Measurements from ENCODE around the gene NEO1. TPM values are rescaled to one million over a fixed set of nuclear protein-coding genes. Genes with fewer than 3 reads are reported as not detected.

The NEO1 gene
- total and polyA plus RNA-seq, 11 donors: 4.4 to 31.5 (median 11.9) TPM

DNA sequence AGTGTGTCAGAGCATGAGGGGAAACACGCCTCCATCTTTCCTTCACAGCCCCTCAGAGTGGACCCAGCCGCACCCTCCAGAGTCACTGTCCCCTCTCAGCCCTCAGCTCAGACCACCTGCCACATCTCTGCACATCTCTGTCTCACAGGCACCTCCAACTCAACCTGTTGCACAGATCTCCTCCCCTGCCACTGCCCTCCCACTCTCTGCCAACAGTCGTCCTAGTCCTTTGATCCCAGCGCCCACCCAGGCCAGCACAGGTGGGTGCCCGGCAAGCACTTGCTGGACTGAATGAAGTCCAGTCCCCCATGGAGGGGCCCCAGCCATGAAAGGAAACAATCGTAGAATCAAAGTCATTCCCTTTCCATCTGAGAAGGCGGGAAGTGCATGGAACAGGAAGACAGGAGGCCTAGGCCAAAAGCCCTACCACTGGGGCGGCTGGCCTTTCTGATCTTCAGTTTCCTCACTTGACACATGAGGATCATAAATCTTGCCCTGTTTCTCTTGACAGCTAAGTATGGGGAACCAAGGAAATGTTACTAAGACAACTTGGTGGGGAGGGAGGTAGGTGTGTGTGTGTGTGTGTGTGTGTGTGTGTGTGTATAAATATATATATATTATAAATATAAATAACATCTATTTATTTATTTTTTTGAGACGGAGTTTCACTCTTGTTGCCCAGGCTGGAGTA lies 288.4 kb downstream of the NEO1 start:
- Histone ChIP-seq H3K4me3 (no peak overlapping the region), H3K27ac (no peak overlapping the region), H3K4me1 (peaks cover 0 to 34% (median 5%) of the 10 kb centered on the region in 12 donors), H3K36me3 (no peaks in the 10 kb centered on the region), H3K27me3 (no peaks in the 10 kb centered on the region), H3K9me3 (peaks cover 0 to 5% (median 0%) of the 10 kb centered on the region in 12 donors)
- TF ChIP-seq, protein P1, sequence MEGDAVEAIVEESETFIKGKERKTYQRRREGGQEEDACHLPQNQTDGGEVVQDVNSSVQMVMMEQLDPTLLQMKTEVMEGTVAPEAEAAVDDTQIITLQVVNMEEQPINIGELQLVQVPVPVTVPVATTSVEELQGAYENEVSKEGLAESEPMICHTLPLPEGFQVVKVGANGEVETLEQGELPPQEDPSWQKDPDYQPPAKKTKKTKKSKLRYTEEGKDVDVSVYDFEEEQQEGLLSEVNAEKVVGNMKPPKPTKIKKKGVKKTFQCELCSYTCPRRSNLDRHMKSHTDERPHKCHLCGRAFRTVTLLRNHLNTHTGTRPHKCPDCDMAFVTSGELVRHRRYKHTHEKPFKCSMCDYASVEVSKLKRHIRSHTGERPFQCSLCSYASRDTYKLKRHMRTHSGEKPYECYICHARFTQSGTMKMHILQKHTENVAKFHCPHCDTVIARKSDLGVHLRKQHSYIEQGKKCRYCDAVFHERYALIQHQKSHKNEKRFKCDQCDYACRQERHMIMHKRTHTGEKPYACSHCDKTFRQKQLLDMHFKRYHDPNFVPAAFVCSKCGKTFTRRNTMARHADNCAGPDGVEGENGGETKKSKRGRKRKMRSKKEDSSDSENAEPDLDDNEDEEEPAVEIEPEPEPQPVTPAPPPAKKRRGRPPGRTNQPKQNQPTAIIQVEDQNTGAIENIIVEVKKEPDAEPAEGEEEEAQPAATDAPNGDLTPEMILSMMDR (IDR thresholded peaks at IDR 0.05): no peak
- TF ChIP-seq POLR2A (IDR thresholded peaks at IDR 0.05): no peak
- WGBS, 4 donors: 83 to 87% (median 85%) methylated on average over 9 of the region's 9 CpGs
- ATAC-seq (no peak), DNase-seq (no peak)
- intact Hi-C loops (cut with DNase I): no loop called here

GRCh38 chr15:73341886-73342600 lies 289.8 kb downstream of the NEO1 start:
- intact Hi-C loops (cut with DNase I): no loop called here
- peak in 4 of 5 donors; percentile 46 to 66 (median 59) for DNase-seq
- Histone ChIP-seq H3K27me3 (peaks cover 0 to 4% (median 0%) of the 10 kb centered on the region in 9 donors), H3K9me3 (peaks cover 0 to 5% (median 0%) of the 10 kb centered on the region in 12 donors), H3K4me3 (no peak overlapping the region), H3K36me3 (no peaks in the 10 kb centered on the region), H3K27ac (peak overlapping the region in 1 of 12 donors; percentile 31), H3K4me1 (peaks cover 0 to 41% (median 8%) of the 10 kb centered on the region in 12 donors)
- ATAC-seq: peak; percentile 21 to 66 (median 61)
- TF ChIP-seq, protein P1 (IDR thresholded peaks at IDR 0.05): no peak
- no peak for TF ChIP-seq POLR2A (IDR thresholded peaks at IDR 0.05)
- WGBS, 4 donors: 59 to 62% (median 59%) methylated on average over 11 to 14 of the region's 14 CpGs

GRCh38 chr15:73344056-73344455 lies 291.8 kb downstream of the NEO1 start:
- peaks cover 0 to 4% (median 0%) of the 10 kb centered on the region in 9 donors for H3K27me3 ChIP-seq
- H3K27ac ChIP-seq: no peak overlapping the region
- H3K36me3 ChIP-seq: no peaks in the 10 kb centered on the region
- intact Hi-C loops (cut with DNase I): no loop called here
- no peak overlapping the region for H3K4me3 ChIP-seq
- H3K4me1 ChIP-seq: peaks cover 0 to 38% (median 8%) of the 10 kb centered on the region in 12 donors
- no peak for TF ChIP-seq POLR2A (IDR thresholded peaks at IDR 0.05)
- TF ChIP-seq, protein P1 (IDR thresholded peaks at IDR 0.05): no peak
- peaks cover 0 to 5% (median 0%) of the 10 kb centered on the region in 12 donors for H3K9me3 ChIP-seq
- DNase-seq (no peak), ATAC-seq (no peak)
- 60 to 72% (median 71%) methylated on average over 3 of the region's 3 CpGs for WGBS, 4 donors

DNA sequence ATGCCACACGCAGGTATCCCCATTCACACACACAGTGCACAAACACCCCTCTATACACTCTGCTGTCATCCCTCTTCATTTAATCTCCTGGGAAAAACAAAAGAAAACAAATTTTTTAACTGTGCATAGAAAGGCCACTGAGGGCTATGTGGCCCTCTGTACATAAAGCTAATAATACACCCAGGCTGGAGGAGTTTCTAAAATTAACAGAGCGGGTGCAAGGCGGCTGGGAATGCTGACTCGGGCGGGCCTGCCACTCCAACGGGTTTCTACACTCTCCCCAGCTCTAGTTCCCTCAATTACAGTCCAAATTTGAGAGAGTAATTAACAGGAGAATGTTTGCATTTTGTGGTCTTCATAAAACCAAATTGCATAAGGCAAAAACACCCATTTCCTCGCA lies 293.4 kb downstream of the NEO1 start:
- DNase-seq (no peak), ATAC-seq (peak; percentile 44 to 81 (median 71))

More for the DNA sequence above, 293.4 kb downstream of the NEO1 start:
- WGBS, 4 donors: 44 to 58% (median 56%) methylated on average over 7 of the region's 7 CpGs
- Histone ChIP-seq H3K27ac (peak overlapping the region in 1 of 12 donors; percentile 45), H3K27me3 (peaks cover 0 to 4% (median 0%) of the 10 kb centered on the region in 9 donors), H3K9me3 (peaks cover 0 to 5% (median 0%) of the 10 kb centered on the region in 12 donors), H3K4me3 (no peak overlapping the region), H3K36me3 (no peaks in the 10 kb centered on the region), H3K4me1 (peaks cover 0 to 35% (median 8%) of the 10 kb centered on the region in 12 donors)
- intact Hi-C loops (cut with DNase I): no loop called here
- TF ChIP-seq, protein P1 (IDR thresholded peaks at IDR 0.05): no peak
- no peak for TF ChIP-seq POLR2A (IDR thresholded peaks at IDR 0.05)
